ENCODE measurements around the gene OARD1.
A peak's percentile ranks its signal among the peaks of the same experiment; 100 is the strongest.

DNA sequence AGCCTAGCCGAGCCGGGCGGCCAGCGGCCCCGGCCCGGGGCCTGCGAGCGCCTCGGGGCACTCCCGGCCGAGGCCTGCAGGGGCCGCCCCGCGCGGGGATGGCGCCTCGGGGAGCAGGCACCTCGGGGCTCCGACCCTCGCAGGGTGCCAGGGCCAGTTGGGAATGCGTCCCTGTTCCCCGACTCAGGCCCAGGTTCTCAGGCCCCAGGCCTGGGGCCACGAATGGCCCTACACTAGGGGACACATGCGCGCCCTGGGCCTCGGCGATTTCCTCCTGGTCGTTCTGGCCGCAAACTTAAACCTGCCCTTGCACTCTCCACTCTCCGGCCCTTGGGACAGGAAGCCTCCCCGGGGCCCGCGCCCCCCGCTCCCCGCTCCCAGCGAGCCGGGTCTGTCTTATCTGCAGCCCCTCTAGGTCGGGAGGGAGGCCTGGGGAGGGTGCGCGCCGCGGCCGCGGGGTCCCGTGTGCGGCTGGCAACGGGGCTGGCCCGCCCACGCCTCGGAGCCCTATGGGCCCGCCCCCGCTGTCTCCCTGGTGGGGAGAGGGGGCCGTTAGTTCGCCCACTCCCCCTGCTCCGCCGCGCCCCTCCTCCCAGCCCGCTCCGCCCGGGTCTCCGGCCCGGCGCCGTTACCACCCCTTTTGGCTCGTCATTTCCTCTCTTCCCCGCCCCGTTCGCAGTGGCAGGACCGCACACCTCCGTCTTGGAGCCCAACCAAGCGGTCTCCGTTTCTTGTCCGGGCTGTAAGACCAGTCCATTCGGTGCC lies 1.2 kb upstream of the OARD1 start:
- TF ChIP-seq ETV6 (CRISPR knock-in tag; IDR thresholded peaks at IDR 0.05) (no peak), ZNF671 (CRISPR knock-in tag; IDR thresholded peaks at IDR 0.05) (no peak), ZNF263 (CRISPR knock-in tag; IDR thresholded peaks at IDR 0.05; ENCODE audit: low read depth) (no peak), TP53 (CRISPR knock-in tag; IDR thresholded peaks at IDR 0.05) (no peak), ZNF396 (CRISPR knock-in tag; IDR thresholded peaks at IDR 0.05; ENCODE audit: borderline replicate concordance) (no peak)
- TF ChIP-seq, protein P1, sequence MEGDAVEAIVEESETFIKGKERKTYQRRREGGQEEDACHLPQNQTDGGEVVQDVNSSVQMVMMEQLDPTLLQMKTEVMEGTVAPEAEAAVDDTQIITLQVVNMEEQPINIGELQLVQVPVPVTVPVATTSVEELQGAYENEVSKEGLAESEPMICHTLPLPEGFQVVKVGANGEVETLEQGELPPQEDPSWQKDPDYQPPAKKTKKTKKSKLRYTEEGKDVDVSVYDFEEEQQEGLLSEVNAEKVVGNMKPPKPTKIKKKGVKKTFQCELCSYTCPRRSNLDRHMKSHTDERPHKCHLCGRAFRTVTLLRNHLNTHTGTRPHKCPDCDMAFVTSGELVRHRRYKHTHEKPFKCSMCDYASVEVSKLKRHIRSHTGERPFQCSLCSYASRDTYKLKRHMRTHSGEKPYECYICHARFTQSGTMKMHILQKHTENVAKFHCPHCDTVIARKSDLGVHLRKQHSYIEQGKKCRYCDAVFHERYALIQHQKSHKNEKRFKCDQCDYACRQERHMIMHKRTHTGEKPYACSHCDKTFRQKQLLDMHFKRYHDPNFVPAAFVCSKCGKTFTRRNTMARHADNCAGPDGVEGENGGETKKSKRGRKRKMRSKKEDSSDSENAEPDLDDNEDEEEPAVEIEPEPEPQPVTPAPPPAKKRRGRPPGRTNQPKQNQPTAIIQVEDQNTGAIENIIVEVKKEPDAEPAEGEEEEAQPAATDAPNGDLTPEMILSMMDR (IDR thresholded peaks at IDR 0.05), result peak; percentile 54
- TF ChIP-seq, protein P2, sequence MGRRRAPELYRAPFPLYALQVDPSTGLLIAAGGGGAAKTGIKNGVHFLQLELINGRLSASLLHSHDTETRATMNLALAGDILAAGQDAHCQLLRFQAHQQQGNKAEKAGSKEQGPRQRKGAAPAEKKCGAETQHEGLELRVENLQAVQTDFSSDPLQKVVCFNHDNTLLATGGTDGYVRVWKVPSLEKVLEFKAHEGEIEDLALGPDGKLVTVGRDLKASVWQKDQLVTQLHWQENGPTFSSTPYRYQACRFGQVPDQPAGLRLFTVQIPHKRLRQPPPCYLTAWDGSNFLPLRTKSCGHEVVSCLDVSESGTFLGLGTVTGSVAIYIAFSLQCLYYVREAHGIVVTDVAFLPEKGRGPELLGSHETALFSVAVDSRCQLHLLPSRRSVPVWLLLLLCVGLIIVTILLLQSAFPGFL (CRISPR knock-in tag; IDR thresholded peaks at IDR 0.05; ENCODE audit: borderline replicate concordance), result no peak
- TF ChIP-seq, protein P3, sequence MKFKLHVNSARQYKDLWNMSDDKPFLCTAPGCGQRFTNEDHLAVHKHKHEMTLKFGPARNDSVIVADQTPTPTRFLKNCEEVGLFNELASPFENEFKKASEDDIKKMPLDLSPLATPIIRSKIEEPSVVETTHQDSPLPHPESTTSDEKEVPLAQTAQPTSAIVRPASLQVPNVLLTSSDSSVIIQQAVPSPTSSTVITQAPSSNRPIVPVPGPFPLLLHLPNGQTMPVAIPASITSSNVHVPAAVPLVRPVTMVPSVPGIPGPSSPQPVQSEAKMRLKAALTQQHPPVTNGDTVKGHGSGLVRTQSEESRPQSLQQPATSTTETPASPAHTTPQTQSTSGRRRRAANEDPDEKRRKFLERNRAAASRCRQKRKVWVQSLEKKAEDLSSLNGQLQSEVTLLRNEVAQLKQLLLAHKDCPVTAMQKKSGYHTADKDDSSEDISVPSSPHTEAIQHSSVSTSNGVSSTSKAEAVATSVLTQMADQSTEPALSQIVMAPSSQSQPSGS (CRISPR knock-in tag; IDR thresholded peaks at IDR 0.05; ENCODE audit: borderline replicate concordance, low read depth), result no peak

All from WTC11 (cell line).